GM18873 (cell line): Measurements from ENCODE around the gene ZFP91.
"Not testable (repeated sequence)": the region's sequence is repeated elsewhere in the genome, so short reads cannot be mapped to it uniquely, and the experiment has no call there.

Experiments used
- ATAC-seq: cut with Tn5 transposase; IDR thresholded peaks from one replicate; pipeline ENCODE4 v1.9.1; 2021; ENCODE audit warnings: mild to moderate bottlenecking, moderate library complexity, moderate number of reproducible peaks; ENCODE audit not compliant: unreplicated experiment, low FRiP score

The ZFP91 gene, protein sequence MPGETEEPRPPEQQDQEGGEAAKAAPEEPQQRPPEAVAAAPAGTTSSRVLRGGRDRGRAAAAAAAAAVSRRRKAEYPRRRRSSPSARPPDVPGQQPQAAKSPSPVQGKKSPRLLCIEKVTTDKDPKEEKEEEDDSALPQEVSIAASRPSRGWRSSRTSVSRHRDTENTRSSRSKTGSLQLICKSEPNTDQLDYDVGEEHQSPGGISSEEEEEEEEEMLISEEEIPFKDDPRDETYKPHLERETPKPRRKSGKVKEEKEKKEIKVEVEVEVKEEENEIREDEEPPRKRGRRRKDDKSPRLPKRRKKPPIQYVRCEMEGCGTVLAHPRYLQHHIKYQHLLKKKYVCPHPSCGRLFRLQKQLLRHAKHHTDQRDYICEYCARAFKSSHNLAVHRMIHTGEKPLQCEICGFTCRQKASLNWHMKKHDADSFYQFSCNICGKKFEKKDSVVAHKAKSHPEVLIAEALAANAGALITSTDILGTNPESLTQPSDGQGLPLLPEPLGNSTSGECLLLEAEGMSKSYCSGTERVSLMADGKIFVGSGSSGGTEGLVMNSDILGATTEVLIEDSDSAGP

DNA sequence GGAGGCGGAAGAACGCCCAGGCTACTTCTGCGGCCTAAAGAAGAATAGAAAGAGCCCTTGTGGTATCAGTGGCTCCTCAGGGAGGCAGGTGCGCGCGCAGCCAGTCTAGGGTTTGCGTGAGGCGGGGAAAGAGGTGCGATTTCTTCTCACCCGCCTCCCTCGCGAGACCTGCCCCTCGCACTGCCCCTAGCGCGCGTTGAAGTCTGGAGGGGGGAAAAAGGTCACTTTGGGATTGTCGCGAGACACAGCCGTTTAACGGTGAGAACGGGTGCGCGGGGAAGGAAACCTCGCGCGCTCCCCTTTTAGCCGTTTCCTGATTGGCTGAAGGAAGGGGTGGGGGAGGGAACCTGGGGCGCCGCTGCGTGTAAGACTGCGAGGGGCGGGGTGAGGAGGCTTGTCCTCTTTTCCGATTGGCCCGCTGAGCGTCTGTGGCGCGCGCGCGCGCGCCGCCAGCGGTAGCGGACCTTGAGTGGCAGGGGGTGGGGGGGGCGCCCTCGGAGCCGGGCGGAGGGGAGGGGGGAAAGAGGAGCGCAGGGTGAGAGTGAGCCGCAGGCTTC lies at the start of gene ZFP91:
Gene ZFP91, plus strand, starts transcription at position 429 of the 557 bp plus-strand sequence. CDS start 219 bp downstream, outside the sequence.
- ATAC-seq: peak; percentile 26

DNA sequence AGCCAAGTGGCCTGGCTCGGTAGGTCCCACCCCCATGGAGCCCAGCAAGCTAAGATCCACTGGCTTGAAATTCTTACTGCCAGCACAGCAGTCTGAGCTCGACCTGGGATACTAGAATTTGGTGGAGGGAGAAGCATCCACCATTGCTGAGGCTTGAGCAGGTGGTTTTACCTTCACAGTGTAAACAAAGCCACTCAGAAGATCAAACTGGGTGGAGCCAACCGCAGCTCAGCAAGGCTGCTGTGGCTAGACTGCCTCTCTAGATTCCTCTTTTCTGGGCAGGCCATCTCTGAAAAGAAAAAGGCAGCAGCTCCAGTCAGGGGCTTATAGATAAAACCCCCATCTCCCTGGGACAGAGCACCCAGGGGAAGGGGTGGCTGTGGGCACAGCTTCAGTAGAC lies 48.6 kb upstream of the ZFP91 start:
- ATAC-seq: no peak

DNA sequence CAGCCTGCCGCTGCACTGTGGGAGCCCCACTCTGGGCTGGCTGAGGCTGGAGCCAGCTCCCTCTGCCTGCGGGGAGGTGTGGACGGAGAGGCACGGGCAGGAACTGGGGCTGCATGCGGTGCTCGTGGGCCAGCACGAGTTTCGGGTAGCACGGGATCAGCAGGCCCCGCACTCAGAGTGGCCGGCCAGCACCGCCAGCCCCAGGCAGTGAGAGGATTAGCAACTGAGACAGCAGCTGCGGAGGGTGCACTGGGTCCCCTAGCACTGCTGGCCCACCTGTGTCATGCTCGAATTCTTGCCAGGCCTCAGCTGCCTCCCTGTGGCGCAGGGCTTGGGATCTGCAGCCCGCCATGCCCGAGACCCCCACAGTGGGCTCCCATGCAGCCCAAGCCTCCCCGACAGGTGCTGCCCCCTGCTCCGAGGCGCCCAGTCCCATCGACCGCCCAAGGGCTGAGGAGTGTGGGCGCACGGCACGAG lies 47.0 kb upstream of the ZFP91 start:
- no peak for ATAC-seq

DNA sequence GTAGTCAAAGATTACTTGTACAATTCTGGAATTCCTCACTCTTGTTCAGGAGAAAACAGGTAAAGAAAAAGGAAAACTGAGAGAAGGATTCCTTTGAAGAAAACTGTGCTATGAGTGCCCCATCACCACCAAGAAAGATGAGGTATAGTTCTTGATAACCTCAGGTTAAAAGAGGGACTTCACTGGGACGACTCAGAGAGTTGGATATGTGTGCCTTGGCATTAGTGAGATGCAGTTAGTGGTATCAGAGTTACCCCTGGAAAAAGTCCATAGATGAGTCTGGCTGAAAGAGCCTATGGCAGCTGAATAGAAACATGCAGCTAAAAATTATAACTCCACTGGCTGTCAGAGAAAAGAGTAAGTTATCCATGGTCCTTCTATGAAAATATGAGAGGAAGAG lies 32.0 kb upstream of the ZFP91 start:
- ATAC-seq: no peak

DNA sequence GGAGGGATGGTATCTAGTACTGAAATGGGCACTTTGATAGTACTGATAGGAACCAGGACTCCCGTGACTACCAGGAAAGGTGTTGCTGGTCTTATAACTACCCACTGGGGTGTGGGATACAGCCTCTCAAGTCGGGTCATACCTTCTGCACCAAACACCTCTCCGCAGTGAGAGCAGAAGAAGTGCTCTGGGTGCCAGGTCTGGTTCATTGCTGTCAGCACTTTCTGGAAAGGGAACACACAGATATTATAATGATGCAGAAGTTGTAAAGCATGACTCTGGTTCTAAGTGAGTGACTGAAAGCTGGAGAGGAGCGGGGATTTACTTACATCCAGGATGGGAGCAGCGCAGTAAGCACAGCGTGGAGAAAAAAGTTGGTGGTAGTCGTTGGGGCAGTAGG lies 29.2 kb upstream of the ZFP91 start:
- ATAC-seq: no peak

DNA sequence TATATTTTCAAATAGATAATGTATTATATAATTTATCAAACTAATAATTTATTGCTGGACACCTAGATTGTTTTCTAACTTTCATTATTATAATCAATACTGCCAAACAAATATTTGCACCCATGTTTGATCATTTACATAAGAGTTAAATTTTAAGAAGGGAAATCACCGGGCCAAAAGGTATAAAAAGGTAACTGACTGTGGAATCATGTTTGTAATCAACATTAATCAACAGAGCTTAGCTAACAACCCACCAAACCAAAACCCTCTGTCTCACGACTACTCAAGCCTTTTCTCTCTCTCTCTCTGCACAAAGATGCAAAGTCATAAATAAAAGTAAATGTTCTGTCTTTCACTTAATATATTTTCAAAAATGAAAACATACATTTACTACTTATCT lies 18.0 kb upstream of the ZFP91 start:
- no peak for ATAC-seq

DNA sequence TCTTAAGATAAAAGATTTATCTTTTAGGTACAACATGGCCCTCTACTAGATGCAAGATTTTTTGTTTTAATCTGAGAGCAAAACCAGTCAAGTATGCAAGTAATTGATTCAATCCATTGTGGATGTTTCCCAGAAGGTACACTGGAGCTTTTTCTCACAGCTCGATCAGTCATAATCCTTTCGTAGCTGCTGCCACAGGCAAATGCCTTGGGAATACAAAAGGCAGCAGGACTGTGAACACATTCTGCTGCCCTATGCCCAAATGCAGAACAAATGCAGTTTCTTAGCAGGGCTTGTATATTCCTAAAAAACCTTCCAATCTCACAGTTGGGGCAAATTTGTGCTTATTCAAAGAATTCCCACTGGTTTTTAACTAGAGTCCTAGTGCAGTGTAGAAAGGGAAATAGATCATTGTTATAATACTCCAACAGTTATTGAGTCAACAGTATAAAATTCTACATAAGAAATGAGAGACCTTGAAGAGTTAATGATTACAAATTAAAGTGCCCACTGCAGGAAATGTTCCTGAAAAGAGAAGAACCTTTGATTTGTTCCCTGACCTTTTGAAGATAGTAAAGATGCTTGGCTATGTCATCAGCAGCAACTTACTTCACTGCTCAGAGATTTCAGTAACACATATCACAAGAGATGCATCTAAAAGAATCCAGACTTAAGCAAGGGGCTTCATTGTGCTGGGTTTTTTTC lies 17.3 kb upstream of the ZFP91 start:
- ATAC-seq: no peak

DNA sequence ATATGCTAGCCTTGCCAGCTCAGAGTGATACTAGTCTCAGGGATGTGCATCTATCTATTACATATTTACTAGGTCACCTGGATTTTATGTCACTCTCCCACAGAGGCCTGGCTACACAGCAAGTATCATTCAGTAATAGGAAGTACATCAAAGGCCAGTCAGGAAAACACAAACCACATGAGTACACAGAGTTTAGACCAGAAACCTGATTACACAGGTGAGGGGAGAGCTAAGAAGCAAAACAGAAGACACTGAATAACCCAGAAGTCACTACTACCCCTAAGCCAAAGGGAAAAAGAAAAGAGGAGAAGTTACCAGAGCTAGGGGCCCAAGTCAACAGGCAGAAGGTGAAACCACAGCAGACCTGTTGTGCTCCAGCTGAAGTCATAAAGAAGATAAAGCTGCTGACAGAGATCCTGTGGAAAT lies 16.5 kb upstream of the ZFP91 start:
- ATAC-seq: peak; percentile 88

DNA sequence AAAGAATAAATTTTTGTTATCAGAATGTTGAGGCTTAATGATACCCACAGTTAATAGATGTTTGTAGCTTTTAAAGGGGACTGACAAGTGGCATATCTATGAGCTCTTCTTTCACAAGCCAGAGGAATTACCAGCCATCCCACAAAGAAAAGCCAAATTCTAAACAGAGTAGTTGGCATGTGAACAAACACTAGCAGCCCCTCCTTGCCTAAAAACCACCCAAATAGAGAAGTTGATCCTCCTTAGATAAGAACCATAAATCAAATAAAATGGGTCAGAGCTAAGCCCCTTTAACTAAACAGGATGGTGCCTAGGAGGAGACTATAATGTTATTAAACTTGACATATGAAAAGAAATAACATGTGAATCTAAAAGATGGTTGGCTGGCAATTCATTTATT lies 14.6 kb upstream of the ZFP91 start:
- ATAC-seq: no peak

DNA sequence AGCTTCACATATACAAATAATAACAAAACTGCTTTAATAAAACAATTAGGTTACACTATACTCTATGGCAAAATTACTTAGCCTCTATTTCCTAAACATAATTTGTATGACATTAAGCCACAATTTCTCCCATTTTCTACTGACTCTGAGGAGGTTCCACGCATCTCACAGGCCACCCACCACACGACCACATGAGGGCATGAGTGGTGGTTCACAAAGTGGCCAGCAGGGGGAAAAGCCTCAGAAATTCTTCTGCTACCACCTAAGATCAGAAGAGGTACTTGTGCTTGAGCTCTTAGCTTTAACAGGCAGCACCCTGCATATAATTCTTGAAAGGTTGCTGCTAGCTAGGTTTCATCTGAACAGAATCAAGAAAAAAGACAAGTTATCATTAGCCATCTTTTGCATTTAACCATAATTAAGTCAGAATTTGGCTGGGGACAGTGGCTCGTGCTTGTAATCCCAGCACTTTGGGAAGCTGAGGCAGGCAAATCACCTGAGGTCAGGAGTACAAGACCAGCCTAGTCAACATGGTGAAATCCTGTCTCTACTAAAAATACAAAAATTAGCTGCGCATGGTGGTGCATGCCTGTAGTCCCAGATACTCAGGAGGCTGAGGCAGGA lies 10.9 kb upstream of the ZFP91 start:
- ATAC-seq: peak; percentile 74

DNA sequence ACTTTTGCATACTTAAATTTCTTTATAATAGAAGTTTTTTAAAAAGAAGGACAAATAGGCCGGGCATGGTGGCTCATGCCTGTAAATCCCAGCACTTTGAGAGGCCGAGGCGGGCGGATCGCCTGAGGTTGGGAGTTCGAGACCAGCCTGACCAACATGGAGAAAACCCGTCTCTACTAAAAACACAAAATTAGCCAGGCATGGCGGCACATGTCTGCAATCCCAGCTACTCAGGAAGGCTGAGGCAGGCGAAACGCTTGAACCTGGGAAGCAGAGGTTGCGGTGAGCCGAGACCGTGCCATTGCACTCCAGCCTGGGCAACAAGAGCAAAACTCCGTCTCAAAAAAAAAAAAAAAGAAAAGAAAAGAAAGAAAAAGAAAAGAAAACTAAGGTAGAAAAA lies 6.0 kb upstream of the ZFP91 start:
- not testable (repeated sequence) for ATAC-seq

DNA sequence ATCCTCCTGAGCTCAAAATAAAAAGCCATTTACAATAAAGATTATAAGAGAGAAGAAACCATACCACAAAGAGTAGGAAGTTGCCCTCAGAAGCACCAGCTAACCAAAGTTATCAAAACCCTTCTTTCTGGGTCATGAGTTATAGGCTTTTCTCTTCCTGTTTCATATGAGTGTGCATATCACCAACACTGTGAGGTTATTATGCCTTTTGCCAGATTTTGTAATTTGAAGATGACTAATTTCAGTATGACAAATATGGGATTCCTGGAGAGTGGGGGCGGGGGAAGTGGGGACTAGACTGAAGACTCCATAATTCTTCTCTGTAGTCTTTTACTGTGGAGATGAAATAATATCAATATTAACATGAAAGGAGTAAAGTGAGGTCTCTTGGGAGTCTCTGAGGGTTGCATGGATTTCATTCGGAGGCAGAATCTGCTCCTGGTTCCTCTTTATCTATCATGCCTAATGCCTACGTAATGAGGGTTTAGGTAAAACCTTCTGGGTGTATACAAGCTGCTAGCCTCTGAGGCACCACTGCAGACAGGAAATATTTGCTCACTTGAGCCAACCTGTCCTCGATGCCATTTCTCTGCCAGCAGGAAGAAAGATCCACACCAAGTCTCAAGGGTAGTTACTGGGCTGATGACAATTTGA lies 5.3 kb upstream of the ZFP91 start:
- no peak for ATAC-seq

DNA sequence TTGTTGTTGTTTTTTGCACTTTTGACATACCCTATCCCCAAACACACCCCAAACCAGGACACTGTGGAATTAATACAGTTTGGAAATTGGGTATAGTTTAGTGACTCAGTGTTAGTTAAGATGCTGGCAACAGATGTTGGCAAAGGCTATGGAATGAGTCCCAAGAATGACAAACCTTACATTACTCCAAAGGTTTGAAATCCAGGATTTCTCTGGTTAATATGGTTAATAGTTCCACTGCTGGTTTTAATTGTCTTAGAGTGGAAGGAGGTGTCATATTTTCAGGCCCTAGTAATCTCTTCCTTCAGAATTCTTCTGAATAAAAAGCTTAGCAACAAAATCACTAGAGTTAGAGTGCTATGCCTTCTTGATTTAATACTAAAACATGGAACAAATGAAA lies 4.0 kb upstream of the ZFP91 start:
- ATAC-seq: no peak

DNA sequence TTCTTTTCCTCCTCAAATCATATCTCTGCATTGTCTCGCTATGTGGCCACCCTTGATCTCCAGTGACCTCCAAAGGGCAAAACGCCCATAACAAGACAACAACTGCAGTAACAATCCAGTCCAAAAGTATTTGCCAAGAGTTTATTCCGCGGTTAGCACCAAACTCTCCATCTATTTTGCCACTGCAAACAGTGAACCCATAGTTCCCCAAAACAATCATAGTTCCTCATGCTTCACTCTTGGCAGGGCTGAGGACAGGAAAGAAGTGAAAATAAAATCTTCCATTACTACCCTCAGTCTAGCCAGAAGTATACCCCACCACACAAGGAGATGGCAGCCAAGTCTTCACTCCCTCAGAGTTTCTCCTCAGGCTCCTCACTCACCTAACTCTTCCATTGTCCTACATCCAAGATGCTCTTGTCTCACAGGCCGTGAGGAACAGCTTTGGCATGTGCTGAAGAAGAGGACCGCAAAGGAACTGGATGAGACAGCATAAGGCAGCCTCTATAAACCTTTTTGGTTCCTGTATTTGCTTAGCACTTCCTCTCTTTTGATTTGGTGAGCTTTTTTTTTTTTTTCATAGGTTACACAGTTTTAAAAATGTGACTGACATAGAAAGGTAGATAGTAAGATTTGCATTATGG lies 3.4 kb upstream of the ZFP91 start, which contains the start of gene LPXN:
Gene LPXN, minus strand, starts transcription at position 480 of the 644 bp plus-strand sequence. Its CDS starts 84 bp downstream, at position 396.
- no peak for ATAC-seq

DNA sequence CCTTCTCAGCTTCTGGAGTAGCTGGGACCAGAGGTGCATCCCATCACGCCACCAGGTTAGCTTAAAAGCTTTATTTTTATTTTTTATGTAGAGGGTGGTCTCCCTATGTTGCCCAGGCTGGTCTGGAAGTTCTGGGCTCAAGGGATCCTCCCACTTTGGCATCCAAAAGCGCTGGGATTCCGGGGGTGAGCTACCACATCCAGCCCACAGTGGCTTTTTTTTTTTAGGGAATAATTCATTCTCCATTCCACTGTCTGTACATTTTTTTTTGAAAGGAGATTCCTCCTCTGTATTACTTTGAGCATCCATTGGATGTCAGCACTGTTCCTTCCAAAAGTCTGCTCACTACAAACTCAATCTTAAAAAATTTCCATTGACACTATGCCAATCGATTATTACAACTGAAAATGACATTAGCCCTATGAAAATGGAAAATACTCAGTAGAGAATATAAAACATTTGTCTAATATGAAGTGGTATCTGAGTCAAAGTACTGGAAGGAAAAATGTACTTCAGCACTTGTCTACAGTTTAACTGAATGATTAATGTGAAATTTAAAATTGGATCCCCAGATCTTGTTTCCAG lies 1.9 kb upstream of the ZFP91 start:
- ATAC-seq: no peak

DNA sequence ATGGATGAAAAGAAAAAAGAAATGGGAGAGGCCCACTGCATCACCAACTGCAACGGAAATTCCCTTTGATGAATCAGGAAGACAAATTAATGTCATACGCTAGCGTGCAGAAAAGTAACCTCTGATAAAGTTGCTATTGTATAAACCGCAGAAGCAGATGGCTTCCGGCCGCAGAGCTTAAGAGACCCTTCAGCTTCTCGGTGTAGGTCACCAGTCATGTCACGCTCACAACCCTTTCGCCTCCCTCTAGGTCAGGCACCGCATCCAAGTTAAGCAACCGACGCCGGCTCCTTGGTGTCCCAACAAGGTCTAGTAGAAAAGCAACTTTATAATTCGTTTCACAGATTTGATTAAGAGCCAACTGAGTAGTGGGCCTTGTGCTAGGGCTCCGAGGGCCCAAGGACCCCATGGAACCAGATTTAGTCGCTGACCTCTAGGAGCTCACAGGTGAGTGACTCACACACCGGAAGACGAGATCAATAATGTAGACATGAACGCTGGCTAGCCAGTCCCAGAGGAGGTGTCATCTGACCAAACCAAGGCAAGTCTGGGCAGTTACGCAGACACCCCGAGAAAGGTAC lies 1.2 kb upstream of the ZFP91 start:
- peak; percentile 45 for ATAC-seq

DNA sequence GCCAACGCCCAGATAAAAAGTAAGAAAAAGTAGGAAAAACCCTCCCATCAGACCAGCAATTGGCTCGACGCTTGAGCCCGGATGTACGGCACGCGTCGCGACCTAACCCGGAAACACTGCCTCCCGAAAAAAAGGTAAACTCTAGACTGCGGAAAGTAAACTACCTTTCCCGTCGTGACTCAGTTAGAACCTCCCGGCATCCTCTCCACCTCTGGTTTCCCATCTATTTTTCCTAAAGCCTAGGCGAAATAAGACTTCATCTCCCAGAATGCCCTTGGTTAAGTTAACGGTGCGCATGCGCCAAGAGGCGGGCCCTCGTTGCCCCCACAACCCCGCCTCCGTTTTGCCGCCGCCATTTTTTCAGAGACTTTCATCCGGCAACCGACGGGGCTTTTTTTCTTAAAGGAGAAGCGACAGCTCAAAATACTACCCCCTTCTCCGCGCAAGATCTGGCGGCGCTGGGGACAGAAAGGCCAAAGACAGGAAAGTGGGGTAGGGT lies 678 bp upstream of the ZFP91 start:
- no peak for ATAC-seq
